Spleen (tissue), 11 donors: Measurements from ENCODE around the gene FBXL13. TPM values are rescaled to one million over a fixed set of nuclear protein-coding genes. Genes with fewer than 3 reads are reported as not detected.
"Not testable (repeated sequence)": the region's sequence is repeated elsewhere in the genome, so short reads cannot be mapped to it uniquely, and the experiment has no call there.

Experiments
- DNase-seq: peaks from one replicate; pipeline ENCODE4 v3.0.0-alpha.2; 2020
- H3K27ac ChIP-seq, 8 donors: fragments of 200-600 bp; sonication (generic) in 7 of 8; 1 replicate in 4 of 8; 2 replicates in 4 of 8; pipeline versions ENCODE4 v1.5.0 to v1.8.0; 2016 to 2021; ENCODE audit warnings: inconsistent platforms in 4 of 8, mild to moderate bottlenecking in 4 of 8, moderate library complexity in 1 of 8
- H3K27me3 ChIP-seq, 7 donors: fragments of 200-600 bp; sonication (generic) in 6 of 7; replicated peaks in 1 of 7; 1 replicate in 4 of 7; 2 replicates in 3 of 7; pipeline versions ENCODE4 v1.5.0 to v1.8.0; 2016 to 2021; ENCODE audit warnings: inconsistent platforms in 3 of 7, mild to moderate bottlenecking in 1 of 7
- H3K36me3 ChIP-seq, 6 donors: fragments of 200-600 bp; sonication (generic) in 5 of 6; 1 replicate in 4 of 6; 2 replicates in 2 of 6; pipeline versions ENCODE4 v1.5.0 to v1.8.0; 2016 to 2021; ENCODE audit warnings: inconsistent platforms in 2 of 6
- H3K4me1 ChIP-seq, 6 donors: fragments of 200-600 bp; sonication (generic) in 5 of 6; 1 replicate in 3 of 6; 2 replicates in 3 of 6; pipeline versions ENCODE4 v1.5.0 to v1.8.0; 2016 to 2021; ENCODE audit warnings: inconsistent platforms in 3 of 6
- H3K4me3 ChIP-seq, 8 donors: fragments of 200-600 bp; sonication (generic) in 7 of 8; 1 replicate in 4 of 8; 2 replicates in 4 of 8; pipeline versions ENCODE4 v1.5.0 to v1.8.0; 2016 to 2021; ENCODE audit warnings: inconsistent platforms in 4 of 8, mild to moderate bottlenecking in 4 of 8, moderate library complexity in 2 of 8
- H3K9me3 ChIP-seq, 8 donors: fragments of 200-600 bp; sonication (generic) in 7 of 8; 1 replicate in 4 of 8; 2 replicates in 4 of 8; pipeline versions ENCODE4 v1.5.0 to v1.8.0; 2016 to 2021; ENCODE audit warnings: inconsistent platforms in 4 of 8
- CTCF ChIP-seq, 11 experiments: fragments of 200-600 bp in 7 of 11; fragments of 450-650 bp in 4 of 11; sonication (generic) in 4 of 11; IDR thresholded peaks in 8 of 11; conservative IDR thresholded peaks in 3 of 11; 1 replicate in 7 of 11; 2 replicates in 4 of 11; pipeline versions ENCODE4 v1.4.0 to v1.8.0; 2016 to 2021; ENCODE audit warnings: antibody characterized with exemption in 11 of 11, inconsistent platforms in 4 of 11, mild to moderate bottlenecking in 1 of 11
- POLR2A ChIP-seq, 3 donors: fragments of 450-650 bp; IDR thresholded peaks; one replicate each; pipeline ENCODE4 v1.5.1; 2017; ENCODE audit warnings: antibody characterized with exemption in 3 of 3, mild to moderate bottlenecking in 1 of 3
- POLR2AphosphoS5 ChIP-seq, 3 donors: sonication (generic); formaldehyde crosslinking; IDR thresholded peaks; one replicate each; pipeline ENCODE4 v1.5.1; 2017; ENCODE audit warnings: antibody characterized with exemption in 3 of 3
- WGBS, 5 donors: extraction: QIAGEN DNeasy Blood & Tissue Kit in 3 of 5; methylation state at CpG; one replicate each; pipeline versions ENCODE4 v1.1.5 to v1.1.7; 2013 to 2018; 5-methylcytosine and 5-hydroxymethylcytosine counted together
- intact Hi-C: fragments of 100-400 bp; cut with DNase I; formaldehyde crosslinking; loops from one replicate; pipeline ENCODE4 v1.15.0; 2023; ENCODE audit warnings: low total_unique reads
- polyA plus RNA-seq, 3 donors: library from polyadenylated mRNA; stranded (reverse); fragments of 200-250 nt; gene quantifications; one replicate each; pipeline ENCODE4 v1.2.1, GENCODE V29; 2013
- total RNA-seq, 7 donors: library from RNA; depleted of rRNA in 3 of 7; stranded (reverse); fragments of >200 nt in 3 of 7; fragmentation: NEBNext Ultra II Directional in 4 of 7; extraction: Animal tissue kit (Norgen Biotek cat#: 25700) in 4 of 7; gene quantifications; one replicate each; pipeline versions ENCODE4 v1.1.0 to v1.2.1, GENCODE V29; 2016 to 2021
- donor health status: healthy with polysubstance abuse.
- donor health status: DM: no; HTN: no; CAD: no; lungs with moderate emphysema.
- donor health status: DM: no; HTN: no; CAD: no.
- donor health status: Bipolar disorder and iron deficiency.
- donor health status: healthy.
- donor health status: DM: no; HTN: no; CAD: no.
- donor health status: DM: yes; HTN: yes; CAD: no.

Gene FBXL13
- total and polyA plus RNA-seq, 10 donors: 0.09 to 6.6 (median 2.3) TPM

- Histone ChIP-seq H3K9me3 (peaks cover 0 to 12% (median 0%) of the 10 kb centered on the region in 8 donors), H3K36me3 (peaks cover 0 to 84% (median 13%) of the 10 kb centered on the region in 6 donors), H3K27me3 (no peaks in the 10 kb centered on the region), H3K4me1 (no peaks in the 10 kb centered on the region), H3K27ac (no peak overlapping the region), H3K4me3 (no peak overlapping the region)
- intact Hi-C loops: no loop called here
- TF ChIP-seq CTCF (IDR thresholded peaks at IDR 0.05 in 8 of 11, conservative IDR thresholded peaks at IDR 0.05 in 3 of 11): no peak
- no peak for TF ChIP-seq POLR2AphosphoS5 (IDR thresholded peaks at IDR 0.05)
- no peak for TF ChIP-seq POLR2A (IDR thresholded peaks at IDR 0.05)
- DNase-seq: no peak
- WGBS, 5 donors: 97 to 100% (median 99%) methylated on average over 4 of the region's 4 CpGs
These were observed 41.2 kb upstream of the FBXL13 start for GRCh38 chr7:103115771-103116170.

DNA sequence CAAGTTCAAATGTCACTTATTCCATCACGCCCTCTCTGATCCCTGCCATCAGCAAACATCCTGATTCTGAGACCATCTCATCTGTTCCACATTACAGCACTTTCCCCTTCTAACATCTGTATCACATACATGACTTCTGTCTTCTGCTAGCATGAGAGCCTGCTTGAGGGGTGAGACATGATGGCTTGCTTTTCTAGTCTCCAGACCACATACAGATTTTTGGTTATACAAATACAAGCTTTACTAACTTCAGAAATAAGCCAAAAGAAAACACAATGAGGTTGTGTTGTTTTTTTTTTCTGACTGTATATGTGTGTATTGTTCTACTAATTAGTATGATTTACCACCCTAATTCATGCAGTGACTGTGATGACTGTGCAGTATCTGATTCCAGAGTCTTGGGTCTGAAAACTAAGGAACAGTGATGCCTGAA lies 40.0 kb upstream of the FBXL13 start:
- no peak for TF ChIP-seq CTCF (IDR thresholded peaks at IDR 0.05 in 8 of 11, conservative IDR thresholded peaks at IDR 0.05 in 3 of 11)
- TF ChIP-seq POLR2A (IDR thresholded peaks at IDR 0.05): no peak
- no peak for TF ChIP-seq POLR2AphosphoS5 (IDR thresholded peaks at IDR 0.05)
- 85 to 96% (median 93%) methylated on average over 1 of the region's 1 CpG for WGBS, 5 donors
- no peak for DNase-seq

DNA sequence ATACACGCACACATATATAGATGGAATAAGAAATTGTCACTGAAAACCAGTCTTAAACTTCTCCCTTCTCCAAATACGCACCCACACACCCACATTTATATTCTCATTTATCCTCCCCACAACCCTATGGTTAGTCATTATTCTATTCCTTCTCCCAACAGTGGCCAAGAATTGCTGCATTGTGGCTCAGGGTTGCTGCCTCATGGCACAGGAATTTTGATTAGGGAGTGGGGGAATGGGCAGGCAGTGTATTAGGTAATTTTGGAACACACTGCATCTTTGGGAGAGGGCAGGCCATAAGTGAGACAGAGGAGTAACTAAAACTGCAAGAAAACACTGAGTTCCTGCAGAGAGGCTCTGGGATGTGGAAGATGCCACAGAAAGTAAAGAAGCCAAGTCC lies 38.6 kb upstream of the FBXL13 start:
- Histone ChIP-seq H3K4me1 (no peaks in the 10 kb centered on the region), H3K4me3 (no peak overlapping the region), H3K36me3 (peaks cover 0 to 69% (median 6%) of the 10 kb centered on the region in 6 donors), H3K27me3 (no peaks in the 10 kb centered on the region), H3K9me3 (peaks cover 0 to 12% (median 0%) of the 10 kb centered on the region in 8 donors), H3K27ac (no peak overlapping the region)
- TF ChIP-seq POLR2AphosphoS5 (IDR thresholded peaks at IDR 0.05) (no peak), POLR2A (IDR thresholded peaks at IDR 0.05) (no peak), CTCF (IDR thresholded peaks at IDR 0.05 in 8 of 11, conservative IDR thresholded peaks at IDR 0.05 in 3 of 11) (no peak)
- intact Hi-C loops: no loop called here
- 93 to 100% (median 94%) methylated on average over 2 of the region's 2 CpGs for WGBS, 5 donors
- no peak for DNase-seq

More for the DNA sequence above, 40.0 kb upstream of the FBXL13 start:
- Histone ChIP-seq H3K36me3 (peaks cover 0 to 80% (median 9%) of the 10 kb centered on the region in 6 donors), H3K4me3 (no peak overlapping the region), H3K27ac (no peak overlapping the region), H3K4me1 (no peaks in the 10 kb centered on the region), H3K9me3 (peaks cover 0 to 12% (median 0%) of the 10 kb centered on the region in 8 donors), H3K27me3 (no peaks in the 10 kb centered on the region)
- intact Hi-C loops: no loop called here

GRCh38 chr7:103106703-103107070 lies 32.1 kb upstream of the FBXL13 start:
- Histone ChIP-seq H3K36me3 (peaks cover 0 to 60% (median 14%) of the 10 kb centered on the region in 6 donors), H3K4me1 (peaks cover 0 to 10% (median 4%) of the 10 kb centered on the region in 6 donors)
- H3K9me3 ChIP-seq, intact Hi-C loops, H3K27me3 ChIP-seq, DNase-seq, H3K4me3 ChIP-seq, H3K27ac ChIP-seq: not testable (repeated sequence)
- WGBS, 5 donors: 44 to 82% (median 74%) methylated on average over 6 of the region's 6 CpGs
